Neutrophil (primary cell): ENCODE measurements around the gene ABCB10.
"Not testable (repeated sequence)": the region's sequence is repeated elsewhere in the genome, so short reads cannot be mapped to it uniquely, and the experiment has no call there.

Source experiments
- H3K27ac ChIP-seq: fragments of 200-600 bp; sonication (generic); 2 replicates; pipeline ENCODE4 v1.5.1; 2016; ENCODE audit warnings: mild to moderate bottlenecking, moderate library complexity
- H3K27me3 ChIP-seq: fragments of 200-600 bp; sonication (generic); 2 replicates; pipeline ENCODE4 v1.6.0; 2016; ENCODE audit warnings: mild to moderate bottlenecking
- H3K36me3 ChIP-seq: fragments of 200-600 bp; sonication (generic); 2 replicates; pipeline ENCODE4 v1.5.1; 2017
- H3K4me1 ChIP-seq, 2 experiments: fragments of 200-600 bp in 1 of 2; sonication (generic) in 1 of 2; 1 replicate in 1 of 2; 2 replicates in 1 of 2; pipeline versions ENCODE4 v1.5.1 to v1.6.1; 2013 to 2016; ENCODE audit warnings: low read depth in 1 of 2, low read length in 1 of 2, mild to moderate bottlenecking in 1 of 2, moderate library complexity in 1 of 2; ENCODE audit not compliant: control insufficient read depth in 1 of 2, insufficient read depth in 1 of 2
- H3K4me3 ChIP-seq, 2 experiments: fragments of 200-600 bp in 1 of 2; sonication (generic) in 1 of 2; 1 replicate in 1 of 2; 2 replicates in 1 of 2; pipeline ENCODE4 v1.5.1; 2013 to 2016; ENCODE audit warnings: low read depth in 1 of 2, low read length in 1 of 2, mild to moderate bottlenecking in 1 of 2, moderate library complexity in 1 of 2
- H3K9me3 ChIP-seq: fragments of 200-600 bp; sonication (generic); 2 replicates; pipeline ENCODE4 v1.5.1; 2016
- TF ChIP-seq, protein P1 (sequence below): fragments of 200-600 bp; sonication (generic); IDR thresholded peaks from 2 replicates; pipeline ENCODE4 v1.5.1; 2016; ENCODE audit warnings: antibody characterized with exemption

Gene ABCB10

DNA sequence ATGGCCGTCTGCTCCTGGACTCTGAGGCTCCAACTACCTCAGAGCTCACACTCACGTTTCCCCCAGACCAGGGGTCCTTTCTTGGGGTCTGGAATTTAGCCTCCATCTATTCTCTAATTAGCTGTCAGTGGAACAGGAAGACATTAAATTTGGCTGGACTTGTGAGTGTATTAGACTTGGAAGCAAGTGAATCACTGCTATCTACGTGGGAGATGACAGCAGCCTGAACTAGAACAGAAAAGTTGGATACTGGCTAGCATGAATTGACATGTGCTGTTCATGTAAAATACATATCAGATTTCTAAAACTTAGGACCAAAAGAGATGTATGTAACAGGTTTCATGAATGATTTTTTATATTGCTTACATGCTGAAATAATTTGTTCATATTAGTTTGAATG, 39.4 kb upstream of the ABCB10 start:
- Histone ChIP-seq H3K36me3 (peaks cover 62% of the 10 kb centered on the region), H3K9me3 (no peaks in the 10 kb centered on the region), H3K4me3 (no peak overlapping the region), H3K4me1 (no peaks in the 10 kb centered on the region), H3K27me3 (no peaks in the 10 kb centered on the region), H3K27ac (no peak overlapping the region)
- TF ChIP-seq, protein P1, sequence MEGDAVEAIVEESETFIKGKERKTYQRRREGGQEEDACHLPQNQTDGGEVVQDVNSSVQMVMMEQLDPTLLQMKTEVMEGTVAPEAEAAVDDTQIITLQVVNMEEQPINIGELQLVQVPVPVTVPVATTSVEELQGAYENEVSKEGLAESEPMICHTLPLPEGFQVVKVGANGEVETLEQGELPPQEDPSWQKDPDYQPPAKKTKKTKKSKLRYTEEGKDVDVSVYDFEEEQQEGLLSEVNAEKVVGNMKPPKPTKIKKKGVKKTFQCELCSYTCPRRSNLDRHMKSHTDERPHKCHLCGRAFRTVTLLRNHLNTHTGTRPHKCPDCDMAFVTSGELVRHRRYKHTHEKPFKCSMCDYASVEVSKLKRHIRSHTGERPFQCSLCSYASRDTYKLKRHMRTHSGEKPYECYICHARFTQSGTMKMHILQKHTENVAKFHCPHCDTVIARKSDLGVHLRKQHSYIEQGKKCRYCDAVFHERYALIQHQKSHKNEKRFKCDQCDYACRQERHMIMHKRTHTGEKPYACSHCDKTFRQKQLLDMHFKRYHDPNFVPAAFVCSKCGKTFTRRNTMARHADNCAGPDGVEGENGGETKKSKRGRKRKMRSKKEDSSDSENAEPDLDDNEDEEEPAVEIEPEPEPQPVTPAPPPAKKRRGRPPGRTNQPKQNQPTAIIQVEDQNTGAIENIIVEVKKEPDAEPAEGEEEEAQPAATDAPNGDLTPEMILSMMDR, result no peak

- Histone ChIP-seq H3K4me1 (no peaks in the 10 kb centered on the region), H3K27me3 (no peaks in the 10 kb centered on the region), H3K36me3 (peaks cover 61% of the 10 kb centered on the region), H3K27ac (no peak overlapping the region), H3K4me3 (no peak overlapping the region), H3K9me3 (no peaks in the 10 kb centered on the region)
- TF ChIP-seq, protein P1, result no peak
Measured at GRCh38 chr1:229596925-229597699, 38.6 kb upstream of the ABCB10 start.

DNA sequence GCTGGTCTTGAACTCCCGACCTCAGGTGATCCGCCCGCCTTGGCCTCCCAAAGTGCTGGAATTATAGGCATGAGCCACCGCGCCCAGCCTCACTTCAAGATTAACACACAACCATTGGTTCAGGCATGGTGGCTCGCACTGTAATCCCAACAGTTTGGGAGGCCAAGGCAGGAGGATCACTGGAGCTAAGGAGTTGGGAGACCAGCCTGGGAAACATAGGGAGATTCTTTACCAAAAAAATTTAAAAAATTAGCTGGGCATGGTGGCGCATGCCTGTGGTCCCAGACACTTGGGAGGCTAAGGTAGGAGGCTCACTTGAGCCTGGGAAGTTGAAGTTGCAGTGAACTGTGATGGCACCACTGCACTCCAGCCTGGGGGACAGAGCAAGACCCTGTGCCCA, 37.4 kb upstream of the ABCB10 start:
- H3K4me3 ChIP-seq, H3K9me3 ChIP-seq, H3K27me3 ChIP-seq, H3K4me1 ChIP-seq, H3K27ac ChIP-seq: not testable (repeated sequence)
- peaks cover 53% of the 10 kb centered on the region for H3K36me3 ChIP-seq

DNA sequence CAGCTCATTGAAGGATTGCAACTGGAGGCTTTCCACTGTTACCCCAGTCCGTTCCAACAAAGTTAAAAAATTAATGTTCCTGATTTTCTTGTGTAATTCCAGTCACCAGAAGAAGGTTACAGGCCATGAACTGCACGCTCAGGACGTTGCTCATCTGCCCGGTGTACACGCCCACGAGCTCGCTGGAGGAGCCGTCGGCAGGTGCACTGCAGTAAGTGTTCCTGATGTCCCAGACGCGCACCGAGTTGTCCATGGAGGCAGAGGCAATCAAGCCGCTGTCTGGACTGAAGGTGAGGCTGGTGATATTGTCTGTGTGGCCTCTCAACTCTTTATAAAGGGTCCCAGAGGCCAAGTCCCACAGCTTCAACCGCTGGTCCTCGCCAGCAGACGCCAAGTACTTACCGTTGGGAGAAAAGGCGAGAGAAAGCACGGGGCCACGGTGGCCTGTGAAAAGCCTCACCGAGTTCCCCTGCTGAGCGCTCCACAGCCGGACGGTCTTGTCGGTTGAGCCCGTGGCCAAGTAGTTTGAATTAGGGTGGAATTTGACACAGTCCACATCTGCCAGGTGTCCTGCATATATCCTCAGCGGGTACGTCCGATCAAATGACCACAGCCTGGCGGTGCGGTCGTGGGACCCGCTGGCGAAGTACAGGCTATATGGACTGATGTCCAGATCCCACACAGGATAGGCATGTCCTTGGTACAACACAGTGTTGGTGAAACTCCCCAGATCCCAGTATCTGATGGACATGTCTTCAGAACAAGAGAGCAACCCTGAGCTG, 35.9 kb upstream of the ABCB10 start:
- H3K36me3 ChIP-seq, result peaks cover 43% of the 10 kb centered on the region

DNA sequence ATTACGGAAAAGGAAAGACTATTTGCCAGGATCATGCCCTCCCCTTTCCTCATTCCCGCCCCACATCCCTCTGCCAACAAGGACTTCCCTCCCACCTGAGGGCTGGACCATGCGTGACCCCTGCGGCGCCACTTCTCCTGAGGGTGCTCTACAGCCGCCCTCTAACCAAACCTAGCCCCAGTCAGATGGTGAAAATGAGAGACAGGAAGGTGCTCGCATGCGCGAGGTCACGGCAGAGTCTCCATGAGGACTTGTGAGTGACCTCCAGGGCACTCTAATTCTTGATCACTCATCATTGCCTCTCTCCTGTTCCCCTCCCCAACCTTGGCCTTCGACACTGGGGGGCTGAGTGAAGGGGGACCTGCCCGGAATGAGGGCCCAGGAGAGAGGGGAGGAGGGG, 35.3 kb upstream of the ABCB10 start:
- no peaks in the 10 kb centered on the region for H3K4me1 ChIP-seq
- H3K4me3 ChIP-seq, result no peak overlapping the region
- H3K27me3 ChIP-seq, result no peaks in the 10 kb centered on the region
- H3K36me3 ChIP-seq, result peaks cover 39% of the 10 kb centered on the region
- no peaks in the 10 kb centered on the region for H3K9me3 ChIP-seq
- H3K27ac ChIP-seq, result no peak overlapping the region
- TF ChIP-seq, protein P1, result no peak

More for the DNA sequence above, 35.9 kb upstream of the ABCB10 start:
- Histone ChIP-seq H3K27me3 (no peaks in the 10 kb centered on the region), H3K4me1 (no peaks in the 10 kb centered on the region), H3K4me3 (no peak overlapping the region), H3K27ac (no peak overlapping the region), H3K9me3 (no peaks in the 10 kb centered on the region)
- TF ChIP-seq, protein P1, result no peak

- TF ChIP-seq, protein P1, result no peak
- Histone ChIP-seq H3K4me1 (peaks cover 4 to 7% of the 10 kb centered on the region in 2 experiments), H3K27me3 (no peaks in the 10 kb centered on the region), H3K4me3 (no peak overlapping the region), H3K9me3 (no peaks in the 10 kb centered on the region), H3K27ac (no peak overlapping the region), H3K36me3 (peaks cover 27% of the 10 kb centered on the region)
Measured at GRCh38 chr1:229590119-229590518, 31.6 kb upstream of the ABCB10 start.
